ENCODE measurements around the gene DNAJC24.

DNA sequence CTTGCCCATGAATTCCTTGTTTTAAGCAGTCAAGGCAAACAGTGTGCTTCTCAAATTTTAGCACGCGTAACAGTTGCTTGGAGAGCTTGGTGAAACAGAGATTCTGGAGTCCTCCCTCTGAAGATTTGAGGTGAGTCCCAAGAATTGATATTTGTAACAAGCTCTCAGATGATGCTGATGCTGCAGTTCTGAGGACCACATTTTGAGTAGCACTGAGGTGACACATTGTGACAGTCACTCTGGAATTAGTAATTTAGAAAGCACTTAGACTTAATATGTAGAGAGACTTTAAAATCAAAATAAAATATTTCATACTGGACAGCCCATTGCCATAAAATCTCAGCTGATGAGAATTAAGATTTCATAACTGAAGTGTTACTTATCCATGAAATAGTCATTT is 38.5 kb downstream of the DNAJC24 start:
- TF ChIP-seq JUND (IDR thresholded peaks at IDR 0.05) (no peak), POLR2AphosphoS5 (IDR thresholded peaks at IDR 0.05; ENCODE audit: low read depth, low read length) (no peak), ZFX (IDR thresholded peaks at IDR 0.05) (no peak), POLR2A (IDR thresholded peaks at IDR 0.05; ENCODE audit: borderline replicate concordance, extremely low read depth, insufficient read depth, insufficient read length) (no peak), EZH2phosphoT487 (IDR thresholded peaks at IDR 0.05; ENCODE audit: borderline replicate concordance) (no peak)
- TF ChIP-seq, protein P1, sequence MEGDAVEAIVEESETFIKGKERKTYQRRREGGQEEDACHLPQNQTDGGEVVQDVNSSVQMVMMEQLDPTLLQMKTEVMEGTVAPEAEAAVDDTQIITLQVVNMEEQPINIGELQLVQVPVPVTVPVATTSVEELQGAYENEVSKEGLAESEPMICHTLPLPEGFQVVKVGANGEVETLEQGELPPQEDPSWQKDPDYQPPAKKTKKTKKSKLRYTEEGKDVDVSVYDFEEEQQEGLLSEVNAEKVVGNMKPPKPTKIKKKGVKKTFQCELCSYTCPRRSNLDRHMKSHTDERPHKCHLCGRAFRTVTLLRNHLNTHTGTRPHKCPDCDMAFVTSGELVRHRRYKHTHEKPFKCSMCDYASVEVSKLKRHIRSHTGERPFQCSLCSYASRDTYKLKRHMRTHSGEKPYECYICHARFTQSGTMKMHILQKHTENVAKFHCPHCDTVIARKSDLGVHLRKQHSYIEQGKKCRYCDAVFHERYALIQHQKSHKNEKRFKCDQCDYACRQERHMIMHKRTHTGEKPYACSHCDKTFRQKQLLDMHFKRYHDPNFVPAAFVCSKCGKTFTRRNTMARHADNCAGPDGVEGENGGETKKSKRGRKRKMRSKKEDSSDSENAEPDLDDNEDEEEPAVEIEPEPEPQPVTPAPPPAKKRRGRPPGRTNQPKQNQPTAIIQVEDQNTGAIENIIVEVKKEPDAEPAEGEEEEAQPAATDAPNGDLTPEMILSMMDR (IDR thresholded peaks at IDR 0.05 in 2 of 3, conservative IDR thresholded peaks at IDR 0.05 in 1 of 3; ENCODE audit: borderline replicate concordance in 1 of 3, insufficient read depth in 1 of 3, low read depth in 2 of 3, low read length in 2 of 3), result no peak
- TF ChIP-seq, protein P2, sequence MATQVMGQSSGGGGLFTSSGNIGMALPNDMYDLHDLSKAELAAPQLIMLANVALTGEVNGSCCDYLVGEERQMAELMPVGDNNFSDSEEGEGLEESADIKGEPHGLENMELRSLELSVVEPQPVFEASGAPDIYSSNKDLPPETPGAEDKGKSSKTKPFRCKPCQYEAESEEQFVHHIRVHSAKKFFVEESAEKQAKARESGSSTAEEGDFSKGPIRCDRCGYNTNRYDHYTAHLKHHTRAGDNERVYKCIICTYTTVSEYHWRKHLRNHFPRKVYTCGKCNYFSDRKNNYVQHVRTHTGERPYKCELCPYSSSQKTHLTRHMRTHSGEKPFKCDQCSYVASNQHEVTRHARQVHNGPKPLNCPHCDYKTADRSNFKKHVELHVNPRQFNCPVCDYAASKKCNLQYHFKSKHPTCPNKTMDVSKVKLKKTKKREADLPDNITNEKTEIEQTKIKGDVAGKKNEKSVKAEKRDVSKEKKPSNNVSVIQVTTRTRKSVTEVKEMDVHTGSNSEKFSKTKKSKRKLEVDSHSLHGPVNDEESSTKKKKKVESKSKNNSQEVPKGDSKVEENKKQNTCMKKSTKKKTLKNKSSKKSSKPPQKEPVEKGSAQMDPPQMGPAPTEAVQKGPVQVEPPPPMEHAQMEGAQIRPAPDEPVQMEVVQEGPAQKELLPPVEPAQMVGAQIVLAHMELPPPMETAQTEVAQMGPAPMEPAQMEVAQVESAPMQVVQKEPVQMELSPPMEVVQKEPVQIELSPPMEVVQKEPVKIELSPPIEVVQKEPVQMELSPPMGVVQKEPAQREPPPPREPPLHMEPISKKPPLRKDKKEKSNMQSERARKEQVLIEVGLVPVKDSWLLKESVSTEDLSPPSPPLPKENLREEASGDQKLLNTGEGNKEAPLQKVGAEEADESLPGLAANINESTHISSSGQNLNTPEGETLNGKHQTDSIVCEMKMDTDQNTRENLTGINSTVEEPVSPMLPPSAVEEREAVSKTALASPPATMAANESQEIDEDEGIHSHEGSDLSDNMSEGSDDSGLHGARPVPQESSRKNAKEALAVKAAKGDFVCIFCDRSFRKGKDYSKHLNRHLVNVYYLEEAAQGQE (IDR thresholded peaks at IDR 0.05; ENCODE audit: low read depth), result no peak
